A673 (cell line): ENCODE measurements around the gene LCE1E. TPM values are rescaled to one million over a fixed set of nuclear protein-coding genes. Genes with fewer than 3 reads are reported as not detected.

ENCODE experiments used
- BruUV-seq: library from RNA; stranded (reverse); fragments of 400-500 nt; replicated peaks from 2 replicates; lab custom pipeline; 2021; lab: Mats Ljungman, UMichigan
- CTCF ChIA-PET: fragments of 300-600 bp; sonication (Branson Sonifier 250); formaldehyde crosslinking; loops from one replicate; lab custom pipeline; 2022; ENCODE audit warnings: antibody characterized with exemption; lab: Charles Lee
- POLR2A ChIA-PET: fragments of 300-600 bp; sonication (Branson Sonifier 250); formaldehyde crosslinking; loops from one replicate; lab custom pipeline; 2022; ENCODE audit warnings: antibody characterized with exemption; ENCODE audit not compliant: low non-redundant PET; lab: Charles Lee
- DNase-seq: peaks from one replicate; pipeline ENCODE4 v3.0.0-alpha.2; 2015; ENCODE audit warnings: low spot score
- H3K27ac ChIP-seq: fragments of 200-600 bp; sonication (generic); 2 replicates; pipeline ENCODE4 v1.5.1; 2016; ENCODE audit warnings: mixed run types, low read depth, mild to moderate bottlenecking, mixed read lengths, antibody characterized with exemption, low read length; ENCODE audit not compliant: poor library complexity, severe bottlenecking
- H3K27me3 ChIP-seq: fragments of 200-600 bp; sonication (generic); replicated peaks from 2 replicates; pipeline ENCODE4 v1.6.1; 2017; ENCODE audit warnings: mixed run types, low read depth, mild to moderate bottlenecking, mixed read lengths, antibody characterized with exemption, low read length; ENCODE audit not compliant: insufficient read depth, poor library complexity
- H3K36me3 ChIP-seq: fragments of 200-600 bp; sonication (generic); 2 replicates; pipeline ENCODE4 v1.6.1; 2016; ENCODE audit warnings: mixed run types, mild to moderate bottlenecking, mixed read lengths, antibody characterized with exemption, low read length; ENCODE audit not compliant: insufficient read depth, poor library complexity, severe bottlenecking
- H3K4me1 ChIP-seq: fragments of 200-600 bp; sonication (generic); 2 replicates; pipeline ENCODE4 v1.6.1; 2017; ENCODE audit warnings: mixed run types, mild to moderate bottlenecking, mixed read lengths, antibody characterized with exemption, low read length; ENCODE audit not compliant: insufficient read depth, poor library complexity, severe bottlenecking
- H3K4me3 ChIP-seq: fragments of 200-600 bp; sonication (generic); 2 replicates; pipeline ENCODE4 v1.5.1; 2016; ENCODE audit warnings: low read depth, mixed run types, mild to moderate bottlenecking, mixed read lengths, low read length; ENCODE audit not compliant: poor library complexity, severe bottlenecking
- H3K9me3 ChIP-seq: fragments of 200-600 bp; sonication (generic); 2 replicates; pipeline ENCODE4 v1.6.1; 2016; ENCODE audit warnings: mixed run types, low read depth, mild to moderate bottlenecking, mixed read lengths, antibody characterized with exemption, low read length; ENCODE audit not compliant: poor library complexity, severe bottlenecking
- CTCF ChIP-seq: fragments of 300-800, 200-600 bp; sonication (generic); conservative IDR thresholded peaks from 2 replicates; pipeline ENCODE4 v1.5.1; 2017; ENCODE audit warnings: low read depth, mild to moderate bottlenecking, antibody characterized with exemption, low read length, moderate library complexity, mixed read lengths
- EZH2 ChIP-seq: fragments of 200-600 bp; sonication (generic); IDR thresholded peaks from 2 replicates; pipeline ENCODE4 v1.6.1; 2017; ENCODE audit warnings: borderline replicate concordance, low read depth, mild to moderate bottlenecking, mixed read lengths, antibody characterized with exemption, low read length; ENCODE audit not compliant: poor library complexity, severe bottlenecking
- intact Hi-C: fragments of 100-400 bp; cut with micrococcal nuclease; formaldehyde crosslinking; loops from one replicate; pipeline ENCODE4 v1.10.0; 2022; ENCODE audit not compliant: unreplicated experiment
- total RNA-seq: library from RNA; stranded (reverse); gene quantifications from 2 replicates; pipeline ENCODE4 v1.2.3, GENCODE V29; 2021

The LCE1E gene
- total RNA-seq, 1 experiment from 2014 or later, result not detected

GRCh38 chr1:152801333-152801732 is 15.3 kb downstream of the LCE1E start:
- intact Hi-C loops, result no loop called here
- H3K9me3 ChIP-seq, result no peaks in the 10 kb centered on the region
- DNase-seq, result no peak
- no TSS peak for BruUV-seq
- H3K4me1 ChIP-seq, result no peaks in the 10 kb centered on the region
- H3K27ac ChIP-seq, result no peak overlapping the region
- no peak for TF ChIP-seq EZH2
- TF ChIP-seq CTCF, result no peak
- no peaks in the 10 kb centered on the region for H3K36me3 ChIP-seq
- ChIA-PET POLR2A (no interaction called here), CTCF (no interaction called here)
- H3K4me3 ChIP-seq, result no peak overlapping the region
- H3K27me3 ChIP-seq, result peaks cover 8% of the 10 kb centered on the region

- Histone ChIP-seq H3K9me3 (no peaks in the 10 kb centered on the region), H3K27me3 (peaks cover 13% of the 10 kb centered on the region), H3K27ac (no peak within 1 kb of the TSS), H3K4me3 (no peak within 1 kb of the TSS), H3K4me1 (no peaks in the 10 kb centered on the region), H3K36me3 (no peaks in the 10 kb centered on the region)
- CTCF ChIA-PET, result no interaction called here
- no TSS peak for BruUV-seq
- no peak for DNase-seq
- POLR2A ChIA-PET, result no interaction called here
- TF ChIP-seq EZH2 (no peak), CTCF (no peak)
- intact Hi-C loops, result no loop called here
These were observed 20.5 kb downstream of the LCE1E start, which contains the start of gene LCE1C for GRCh38 chr1:152806576-152806975. Gene LCE1C (minus strand): TSS chr1:152806651. CDS start chr1:152805478, 1,173 bp downstream.

DNA sequence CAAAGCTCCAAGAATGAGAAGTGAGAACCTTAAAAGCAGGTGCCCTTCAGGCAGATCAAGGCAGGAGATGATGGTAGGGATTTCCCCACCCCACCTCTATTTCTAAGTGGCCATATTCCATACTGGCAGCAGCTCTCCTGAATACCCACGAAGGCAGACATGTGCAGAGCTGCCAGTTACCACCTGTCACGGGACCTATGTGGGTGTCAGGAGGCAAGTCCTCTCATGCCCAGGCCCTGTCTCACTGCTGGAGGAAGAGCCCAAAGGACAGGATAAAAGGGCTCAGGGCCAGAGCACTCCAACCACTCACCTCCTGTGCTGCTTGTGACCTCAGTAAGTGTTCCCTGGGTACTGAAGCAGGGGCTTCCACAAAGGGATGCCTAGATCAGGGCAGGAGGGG is 25.0 kb downstream of the LCE1E start:
- ChIA-PET POLR2A (no interaction called here), CTCF (no interaction called here)
- intact Hi-C loops, result no loop called here

More for the DNA sequence above, 25.0 kb downstream of the LCE1E start:
- no peaks in the 10 kb centered on the region for H3K4me1 ChIP-seq
- no peaks in the 10 kb centered on the region for H3K9me3 ChIP-seq
- H3K4me3 ChIP-seq, result no peak overlapping the region
- no TSS peak for BruUV-seq
- peaks cover 22% of the 10 kb centered on the region for H3K27me3 ChIP-seq
- no peaks in the 10 kb centered on the region for H3K36me3 ChIP-seq
- H3K27ac ChIP-seq, result no peak overlapping the region
- TF ChIP-seq EZH2 (no peak), CTCF (no peak)
- DNase-seq, result no peak
